Stimulated activated naive CD8-positive, alpha-beta T cell treated with anti-CD3 and anti-CD28 coated beads, Interleukin-15, Interleukin-2, amounts not matched to agents 100 ng/mL and 50 ng/mL, for 24 hours (primary cell): ENCODE results near the gene NME9.
A peak's percentile ranks its signal among the peaks of the same experiment; 100 is the strongest.
"Not testable (repeated sequence)": the region's sequence is repeated elsewhere in the genome, so short reads cannot be mapped to it uniquely, and the experiment has no call there.

Experiments used
- H3K27ac Mint-ChIP-seq: one replicate; pipeline ENCODE4 v1.8.0; 2021; ENCODE audit warnings: mild to moderate bottlenecking, mixed read lengths
- H3K27me3 Mint-ChIP-seq: one replicate; pipeline ENCODE4 v1.8.0; 2021; ENCODE audit warnings: mixed read lengths
- H3K36me3 Mint-ChIP-seq: one replicate; pipeline ENCODE4 v1.8.0; 2021; ENCODE audit warnings: low read depth, mixed read lengths
- H3K4me1 Mint-ChIP-seq: one replicate; pipeline ENCODE4 v1.8.0; 2021; ENCODE audit warnings: low read depth, mixed read lengths
- H3K4me3 Mint-ChIP-seq: one replicate; pipeline ENCODE4 v1.8.0; 2021; ENCODE audit warnings: mild to moderate bottlenecking, mixed read lengths
- H3K9me3 Mint-ChIP-seq: one replicate; pipeline ENCODE4 v1.8.0; 2021; ENCODE audit warnings: mixed read lengths

The NME9 gene, protein sequence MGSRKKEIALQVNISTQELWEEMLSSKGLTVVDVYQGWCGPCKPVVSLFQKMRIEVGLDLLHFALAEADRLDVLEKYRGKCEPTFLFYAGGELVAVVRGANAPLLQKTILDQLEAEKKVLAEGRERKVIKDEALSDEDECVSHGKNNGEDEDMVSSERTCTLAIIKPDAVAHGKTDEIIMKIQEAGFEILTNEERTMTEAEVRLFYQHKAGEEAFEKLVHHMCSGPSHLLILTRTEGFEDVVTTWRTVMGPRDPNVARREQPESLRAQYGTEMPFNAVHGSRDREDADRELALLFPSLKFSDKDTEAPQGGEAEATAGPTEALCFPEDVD

GRCh38 chr3:138329127-138329983 is at the start of gene NME9:
Gene NME9, minus strand, starts transcription at chr3:138329851. Its CDS starts 516 bp downstream, at chr3:138329335.
- Mint-ChIP-seq H3K27me3 (no peaks in the 10 kb centered on the region), H3K4me1 (peaks cover 42% of the 10 kb centered on the region), H3K9me3 (no peaks in the 10 kb centered on the region), H3K4me3 (peak within 1 kb of the TSS; percentile 84), H3K27ac (no peak within 1 kb of the TSS), H3K36me3 (no peaks in the 10 kb centered on the region)

GRCh38 chr3:138378990-138379389 is 49.3 kb upstream of the NME9 start:
- peaks cover 24% of the 10 kb centered on the region for H3K27me3 Mint-ChIP-seq
- H3K9me3 Mint-ChIP-seq: no peaks in the 10 kb centered on the region
- H3K4me1 Mint-ChIP-seq: no peaks in the 10 kb centered on the region
- H3K36me3 Mint-ChIP-seq: no peaks in the 10 kb centered on the region
- H3K4me3 Mint-ChIP-seq: no peak overlapping the region
- H3K27ac Mint-ChIP-seq: no peak overlapping the region

DNA sequence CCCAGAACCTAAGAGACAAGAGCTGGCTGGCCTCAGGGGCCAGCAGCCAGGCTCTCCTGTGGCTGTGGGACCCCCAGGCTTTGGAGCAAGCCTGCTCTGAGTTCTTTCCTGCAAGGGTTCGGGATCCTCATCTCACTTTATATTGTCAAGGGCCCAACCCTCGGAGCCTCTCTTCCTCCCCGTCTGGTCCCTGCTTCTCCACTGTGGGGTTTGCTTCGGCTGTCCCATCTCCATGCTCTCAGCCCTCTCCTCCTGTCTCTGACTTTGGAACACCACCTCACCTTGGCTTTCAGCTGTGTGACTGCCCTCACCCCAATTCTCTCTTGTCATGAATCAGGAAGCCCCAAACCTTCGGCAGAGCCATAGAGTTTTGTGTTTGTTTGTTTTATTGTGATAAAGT is 48.7 kb upstream of the NME9 start:
- H3K4me1 Mint-ChIP-seq: no peaks in the 10 kb centered on the region
- no peaks in the 10 kb centered on the region for H3K36me3 Mint-ChIP-seq
- no peak overlapping the region for H3K4me3 Mint-ChIP-seq
- H3K27me3 Mint-ChIP-seq: peaks cover 25% of the 10 kb centered on the region
- H3K27ac Mint-ChIP-seq: no peak overlapping the region
- no peaks in the 10 kb centered on the region for H3K9me3 Mint-ChIP-seq

DNA sequence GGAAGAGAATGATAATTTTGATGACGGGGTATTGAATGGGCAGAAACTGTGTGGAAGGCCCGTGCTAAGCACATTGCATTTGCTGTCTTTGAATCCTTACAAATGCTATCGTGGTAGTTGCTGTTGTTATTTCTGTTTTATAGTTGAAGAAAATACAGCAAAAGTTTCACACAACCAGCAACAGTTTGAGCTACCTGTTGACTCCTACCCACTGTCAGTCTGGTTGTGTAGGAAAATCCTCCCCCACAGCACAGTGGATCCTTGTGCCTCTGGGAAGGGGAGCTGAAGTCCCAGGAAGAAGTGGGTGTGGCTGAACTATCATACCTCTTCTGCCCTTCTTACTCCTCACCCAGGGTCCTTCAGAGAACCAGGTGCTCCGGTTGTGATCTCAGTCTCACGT is 48.2 kb upstream of the NME9 start:
- Mint-ChIP-seq H3K36me3 (no peaks in the 10 kb centered on the region), H3K27ac (no peak overlapping the region), H3K4me1 (no peaks in the 10 kb centered on the region), H3K9me3 (no peaks in the 10 kb centered on the region), H3K4me3 (no peak overlapping the region), H3K27me3 (peaks cover 30% of the 10 kb centered on the region)

- H3K27me3 Mint-ChIP-seq: peaks cover 32% of the 10 kb centered on the region
- H3K9me3 Mint-ChIP-seq, H3K4me1 Mint-ChIP-seq, H3K36me3 Mint-ChIP-seq, H3K4me3 Mint-ChIP-seq, H3K27ac Mint-ChIP-seq: not testable (repeated sequence)
Measured at GRCh38 chr3:138377212-138377611, 47.6 kb upstream of the NME9 start.

DNA sequence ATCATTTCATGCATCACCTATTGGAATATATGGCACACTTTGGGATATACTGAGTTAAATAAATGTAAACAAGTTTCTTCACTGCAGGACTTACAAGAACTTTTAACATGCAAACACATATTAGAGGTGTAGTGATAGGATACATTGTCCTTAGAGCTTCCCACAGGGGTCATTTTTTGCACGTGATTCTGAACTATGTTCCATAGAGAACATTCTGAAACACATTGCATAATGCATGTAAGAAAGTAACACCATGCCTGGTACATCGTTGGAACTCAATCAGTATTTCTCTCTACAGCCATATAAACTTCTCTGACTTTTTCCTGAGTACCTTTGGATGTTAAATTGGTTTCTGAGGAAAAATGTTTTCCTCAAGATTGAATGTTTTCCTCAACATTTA is 47.0 kb upstream of the NME9 start:
- no peaks in the 10 kb centered on the region for H3K9me3 Mint-ChIP-seq
- H3K4me3 Mint-ChIP-seq: no peak overlapping the region
- H3K27ac Mint-ChIP-seq: no peak overlapping the region
- peaks cover 35% of the 10 kb centered on the region for H3K27me3 Mint-ChIP-seq
- no peaks in the 10 kb centered on the region for H3K36me3 Mint-ChIP-seq
- peaks cover 6% of the 10 kb centered on the region for H3K4me1 Mint-ChIP-seq

GRCh38 chr3:138375447-138375846 is 45.8 kb upstream of the NME9 start:
- Mint-ChIP-seq H3K4me3 (no peak overlapping the region), H3K4me1 (peaks cover 18% of the 10 kb centered on the region), H3K27ac (no peak overlapping the region), H3K9me3 (peaks cover 4% of the 10 kb centered on the region), H3K36me3 (no peaks in the 10 kb centered on the region), H3K27me3 (peaks cover 40% of the 10 kb centered on the region)

DNA sequence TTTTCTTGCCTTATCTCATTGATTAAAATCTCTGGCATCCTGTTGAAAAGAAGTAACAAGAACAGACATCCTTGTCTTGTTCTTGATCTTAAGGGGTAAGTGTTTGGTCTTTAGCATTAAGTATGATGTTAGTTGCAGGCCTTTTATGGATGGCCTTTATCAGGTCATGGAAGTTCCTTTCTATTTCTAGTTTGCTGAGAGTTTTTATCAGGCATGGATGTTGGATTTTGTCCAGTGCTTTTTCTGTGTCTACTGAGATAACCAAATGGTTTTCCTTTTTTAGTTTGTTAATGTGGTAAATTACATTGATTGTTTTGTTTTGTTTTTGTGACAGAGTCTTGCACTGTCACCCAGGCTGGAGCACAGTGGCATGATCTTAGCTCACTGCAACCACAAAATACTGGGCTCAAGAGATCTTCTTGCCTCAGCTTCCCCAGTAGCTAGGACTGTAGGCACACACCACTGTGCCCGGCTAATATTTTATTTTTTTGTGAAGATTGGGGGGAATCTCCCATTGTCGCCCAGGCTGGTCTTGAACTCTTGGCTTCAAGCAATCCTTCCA is 45.0 kb upstream of the NME9 start:
- no peak overlapping the region for H3K4me3 Mint-ChIP-seq
- no peaks in the 10 kb centered on the region for H3K36me3 Mint-ChIP-seq
- H3K27ac Mint-ChIP-seq: no peak overlapping the region
- H3K27me3 Mint-ChIP-seq: peaks cover 40% of the 10 kb centered on the region
- peaks cover 20% of the 10 kb centered on the region for H3K4me1 Mint-ChIP-seq
- peaks cover 4% of the 10 kb centered on the region for H3K9me3 Mint-ChIP-seq

- H3K4me3 Mint-ChIP-seq: no peak overlapping the region
- no peak overlapping the region for H3K27ac Mint-ChIP-seq
- no peaks in the 10 kb centered on the region for H3K36me3 Mint-ChIP-seq
- peaks cover 4% of the 10 kb centered on the region for H3K9me3 Mint-ChIP-seq
- H3K27me3 Mint-ChIP-seq: peaks cover 40% of the 10 kb centered on the region
- H3K4me1 Mint-ChIP-seq: peaks cover 20% of the 10 kb centered on the region
Measured at GRCh38 chr3:138373736-138374094, 44.1 kb upstream of the NME9 start.

GRCh38 chr3:138373087-138373735 is 43.6 kb upstream of the NME9 start:
- H3K4me3 Mint-ChIP-seq: no peak overlapping the region
- peaks cover 4% of the 10 kb centered on the region for H3K9me3 Mint-ChIP-seq
- H3K36me3 Mint-ChIP-seq: no peaks in the 10 kb centered on the region
- peaks cover 20% of the 10 kb centered on the region for H3K4me1 Mint-ChIP-seq
- H3K27ac Mint-ChIP-seq: no peak overlapping the region
- H3K27me3 Mint-ChIP-seq: peaks cover 40% of the 10 kb centered on the region

DNA sequence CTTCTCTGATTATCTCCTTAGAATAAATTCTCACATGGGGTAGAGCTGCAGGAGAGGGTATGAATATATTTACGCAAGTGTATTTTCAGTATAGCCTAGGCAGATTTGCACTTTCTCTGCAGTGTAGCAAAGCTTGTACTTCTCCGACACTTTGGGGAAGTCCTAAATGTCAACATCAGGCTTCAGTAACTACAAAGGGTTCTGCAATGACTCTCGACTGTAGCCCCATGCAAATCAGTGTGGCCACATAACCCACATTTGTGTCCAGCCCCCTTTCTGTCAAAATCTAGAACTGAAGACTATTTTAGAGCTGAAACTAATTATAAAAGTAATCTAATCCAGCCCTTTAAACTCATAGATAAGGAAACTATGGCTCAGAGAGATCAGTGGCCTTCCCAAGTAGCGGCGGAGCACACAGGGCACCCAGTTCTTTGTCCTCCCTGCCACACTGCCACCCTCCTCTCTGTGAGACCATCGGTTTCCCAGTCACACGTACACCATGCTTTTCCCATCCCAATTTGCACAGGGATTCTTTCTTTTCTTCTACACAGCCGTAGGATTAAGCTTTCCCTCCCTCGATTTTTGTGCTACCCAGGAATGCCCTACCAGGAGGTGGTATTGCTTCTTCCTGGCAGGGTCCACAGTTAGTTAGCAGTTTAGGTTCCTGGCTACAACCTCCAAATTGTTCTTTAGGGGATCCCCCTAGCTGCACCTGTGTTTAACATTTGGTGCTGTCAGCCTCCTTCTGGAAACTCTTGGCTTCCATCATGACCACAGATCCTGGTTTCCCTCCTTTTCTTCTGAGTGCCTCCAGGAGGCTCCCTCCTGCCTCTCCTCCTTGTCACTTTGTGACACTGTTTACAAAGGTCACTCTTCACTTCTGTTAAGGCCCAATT is 41.7 kb upstream of the NME9 start:
- no peaks in the 10 kb centered on the region for H3K36me3 Mint-ChIP-seq
- H3K4me1 Mint-ChIP-seq: peaks cover 27% of the 10 kb centered on the region
- peak overlapping the region; percentile 3 for H3K4me3 Mint-ChIP-seq
- peaks cover 4% of the 10 kb centered on the region for H3K9me3 Mint-ChIP-seq
- H3K27ac Mint-ChIP-seq: peak overlapping the region; percentile 61
- H3K27me3 Mint-ChIP-seq: peaks cover 33% of the 10 kb centered on the region

- Mint-ChIP-seq H3K4me1 (peaks cover 27% of the 10 kb centered on the region), H3K36me3 (no peaks in the 10 kb centered on the region), H3K9me3 (peaks cover 4% of the 10 kb centered on the region), H3K27ac (no peak overlapping the region), H3K4me3 (no peak overlapping the region), H3K27me3 (peaks cover 32% of the 10 kb centered on the region)
Measured at GRCh38 chr3:138370321-138370720, 40.7 kb upstream of the NME9 start.

- Mint-ChIP-seq H3K27me3 (peaks cover 29% of the 10 kb centered on the region), H3K27ac (no peak overlapping the region), H3K4me1 (peaks cover 27% of the 10 kb centered on the region), H3K36me3 (no peaks in the 10 kb centered on the region), H3K9me3 (peaks cover 4% of the 10 kb centered on the region), H3K4me3 (no peak overlapping the region)
Measured at GRCh38 chr3:138369151-138369900, 39.7 kb upstream of the NME9 start.
